ENCODE results near the gene NRG2.

GRCh38 chr5:140023611-140024191, 19.4 kb downstream of the NRG2 start:
- TF ChIP-seq CTCF (IDR thresholded peaks at IDR 0.05): no peak
- no peak for TF ChIP-seq POLR2A (IDR thresholded peaks at IDR 0.05)

Data from uterus (tissue), 2 donors.